Karpas-422 (cell line): ENCODE measurements around the gene MS4A4A. TPM values are rescaled to one million over a fixed set of nuclear protein-coding genes. Genes with fewer than 3 reads are reported as not detected.
A peak's percentile ranks its signal among the peaks of the same experiment; 100 is the strongest.

Experiments used
- DNase-seq: peaks from one replicate; pipeline ENCODE4 v3.0.0-alpha.2; 2015
- H2AFZ ChIP-seq: fragments of 200-600 bp; sonication (generic); 2 replicates; pipeline ENCODE4 v1.6.1; 2014; ENCODE audit warnings: antibody characterized with exemption, low read length, mixed read lengths
- H3K27ac ChIP-seq: fragments of 200-600 bp; sonication (generic); 2 replicates; pipeline ENCODE4 v1.5.1; 2014; ENCODE audit warnings: mild to moderate bottlenecking, low read length, moderate library complexity
- H3K27me3 ChIP-seq: fragments of 200-600 bp; sonication (generic); 2 replicates; pipeline ENCODE4 v1.6.1; 2014; ENCODE audit warnings: low read length, mixed read lengths
- H3K36me3 ChIP-seq: fragments of 200-600 bp; sonication (generic); 2 replicates; pipeline ENCODE4 v1.6.1; 2014; ENCODE audit warnings: low read length, mixed read lengths; ENCODE audit not compliant: insufficient read depth
- H3K4me1 ChIP-seq: fragments of 200-600 bp; sonication (generic); 2 replicates; pipeline ENCODE4 v1.6.1; 2014; ENCODE audit warnings: mild to moderate bottlenecking, low read length, mixed read lengths
- H3K4me2 ChIP-seq: fragments of 200-600 bp; sonication (generic); 2 replicates; pipeline ENCODE4 v1.6.1; 2014; ENCODE audit warnings: low read length, low read depth, mild to moderate bottlenecking; ENCODE audit not compliant: poor library complexity, severe bottlenecking
- H3K4me3 ChIP-seq: fragments of 200-600 bp; sonication (generic); 2 replicates; pipeline ENCODE4 v1.5.1; 2014; ENCODE audit warnings: mild to moderate bottlenecking, antibody characterized with exemption, low read length, mixed read lengths
- H3K79me2 ChIP-seq: fragments of 200-600 bp; sonication (generic); 2 replicates; pipeline ENCODE4 v1.6.1; 2014; ENCODE audit warnings: mild to moderate bottlenecking, low read length, mixed read lengths
- H3K9ac ChIP-seq: fragments of 200-600 bp; sonication (generic); 2 replicates; pipeline ENCODE4 v1.6.0; 2014; ENCODE audit warnings: low read length
- H3K9me2 ChIP-seq: fragments of 200-600 bp; sonication (generic), shearing (Covaris generic); replicated peaks from 2 replicates; pipeline ENCODE4 v1.6.0; 2014; ENCODE audit warnings: mild to moderate bottlenecking, low read length, moderate library complexity; ENCODE audit not compliant: insufficient read depth
- H3K9me3 ChIP-seq: fragments of 300-700, 200-600 bp; sonication (generic); 2 replicates; pipeline ENCODE4 v1.6.1; 2014; ENCODE audit warnings: low read length, mixed read lengths
- H4K20me1 ChIP-seq: fragments of 200-600 bp; sonication (generic); 2 replicates; pipeline ENCODE4 v1.6.1; 2014; ENCODE audit warnings: mild to moderate bottlenecking, antibody characterized with exemption, low read length, low read depth; ENCODE audit not compliant: insufficient read depth
- total RNA-seq: library from RNA; depleted of rRNA; stranded (reverse); fragments of >200 nt; shearing (Covaris generic); gene quantifications from 2 replicates; pipeline ENCODE4 v1.2.3, GENCODE V29; 2014; ENCODE audit warnings: low replicate concordance; rRNA removed

MS4A4A gene
- total RNA-seq, 1 experiment from 2014 or later = not detected

DNA sequence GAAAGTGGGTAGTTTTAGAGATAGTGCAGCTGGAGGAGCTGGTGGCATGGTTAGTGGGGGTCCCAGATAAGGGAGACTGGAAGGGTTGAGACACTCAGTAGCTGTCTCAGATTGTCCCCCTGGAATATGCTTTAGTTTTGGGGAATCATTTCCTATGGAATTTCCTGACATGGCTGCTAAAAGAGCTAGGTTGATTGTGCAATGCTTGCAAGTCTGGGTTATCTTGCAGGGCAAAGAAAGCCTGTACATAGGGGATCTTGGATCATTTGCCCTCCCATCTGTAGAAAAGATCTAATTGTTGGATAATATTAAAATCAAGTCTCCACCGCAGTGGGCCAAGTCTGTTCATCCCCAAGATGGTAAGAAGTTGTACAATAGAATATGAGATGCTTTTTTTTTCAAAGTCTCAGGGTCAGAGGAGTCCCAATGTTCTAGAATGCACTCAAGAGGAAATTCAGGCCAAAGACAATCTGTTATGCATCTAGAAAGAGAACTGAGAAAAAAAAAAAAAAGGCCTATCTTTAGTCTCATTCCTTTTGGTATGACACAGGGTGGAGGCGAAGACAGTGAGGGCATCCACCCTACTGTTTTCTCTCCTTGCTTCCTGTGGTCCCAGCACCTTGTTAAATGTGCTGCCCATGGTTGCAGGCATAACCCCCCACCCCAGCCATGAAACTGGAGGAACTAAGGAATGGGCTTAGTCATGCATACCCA is 66.8 kb downstream of the MS4A4A start:
- Histone ChIP-seq H3K27ac (no peak overlapping the region), H3K9me3 (no peaks in the 10 kb centered on the region), H4K20me1 (no peaks in the 10 kb centered on the region), H3K27me3 (no peaks in the 10 kb centered on the region), H3K79me2 (no peaks in the 10 kb centered on the region), H3K9me2 (no peaks in the 10 kb centered on the region), H3K36me3 (no peaks in the 10 kb centered on the region), H2AFZ (no peak overlapping the region), H3K4me1 (peaks cover 3% of the 10 kb centered on the region; the same call in 1 of the 2 replicates), H3K9ac (no peak overlapping the region), H3K4me3 (no peak overlapping the region), H3K4me2 (no peak overlapping the region)
- DNase-seq = no peak

DNA sequence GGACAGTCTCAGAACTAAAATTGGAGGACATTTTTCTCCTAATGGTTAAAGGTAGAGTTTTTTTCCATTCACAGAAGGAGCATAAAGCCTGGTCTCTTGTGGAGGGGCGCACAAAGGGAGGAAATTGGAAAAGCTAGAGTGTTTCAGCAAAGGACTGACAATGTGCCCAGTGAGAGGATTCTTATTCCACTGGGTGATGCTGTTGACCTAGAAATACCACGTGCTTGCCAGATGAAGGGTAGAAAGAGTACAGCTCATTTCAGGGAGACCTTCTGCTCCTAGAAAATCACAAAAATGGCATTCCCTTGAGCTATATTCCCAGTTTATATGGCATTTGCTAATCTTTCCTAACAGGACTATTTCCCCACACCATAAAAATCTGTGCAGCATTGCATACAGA is 67.7 kb downstream of the MS4A4A start:
- H3K9me3 ChIP-seq = no peaks in the 10 kb centered on the region
- H3K36me3 ChIP-seq = no peaks in the 10 kb centered on the region
- no peak overlapping the region for H3K9ac ChIP-seq
- H3K79me2 ChIP-seq = no peaks in the 10 kb centered on the region
- no peaks in the 10 kb centered on the region for H3K4me1 ChIP-seq
- DNase-seq = peak; percentile 68
- H3K9me2 ChIP-seq = no peaks in the 10 kb centered on the region
- no peak overlapping the region for H3K27ac ChIP-seq
- H3K4me3 ChIP-seq = no peak overlapping the region
- H3K27me3 ChIP-seq = no peaks in the 10 kb centered on the region
- no peaks in the 10 kb centered on the region for H4K20me1 ChIP-seq
- H2AFZ ChIP-seq = no peak overlapping the region
- H3K4me2 ChIP-seq = no peak overlapping the region

DNA sequence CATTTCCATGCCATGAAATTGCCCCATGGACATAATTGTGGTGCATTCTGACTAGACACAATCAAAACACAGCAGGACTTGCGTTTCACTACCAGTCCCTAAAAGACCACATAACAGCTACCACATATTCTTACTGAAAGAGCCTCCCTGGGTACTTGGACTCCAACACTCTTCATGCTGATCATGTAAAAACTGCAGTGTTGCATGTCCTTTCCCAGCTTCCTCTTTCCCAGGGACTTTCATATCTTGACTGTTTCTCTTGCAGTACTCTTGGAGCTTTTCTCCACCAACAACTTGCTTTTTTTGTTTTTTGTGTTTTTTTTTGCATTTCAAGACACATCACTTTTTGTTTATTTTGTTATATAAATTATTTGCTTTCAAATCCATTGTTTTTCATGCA is 69.5 kb downstream of the MS4A4A start:
- H4K20me1 ChIP-seq = no peaks in the 10 kb centered on the region
- H3K4me2 ChIP-seq = no peak overlapping the region
- DNase-seq = no peak
- H3K4me3 ChIP-seq = no peak overlapping the region
- no peak overlapping the region for H2AFZ ChIP-seq
- no peaks in the 10 kb centered on the region for H3K27me3 ChIP-seq
- H3K9me3 ChIP-seq = no peaks in the 10 kb centered on the region
- no peak overlapping the region for H3K9ac ChIP-seq
- H3K27ac ChIP-seq = no peak overlapping the region
- H3K36me3 ChIP-seq = no peaks in the 10 kb centered on the region
- H3K9me2 ChIP-seq = no peaks in the 10 kb centered on the region
- no peaks in the 10 kb centered on the region for H3K79me2 ChIP-seq
- no peaks in the 10 kb centered on the region for H3K4me1 ChIP-seq

DNA sequence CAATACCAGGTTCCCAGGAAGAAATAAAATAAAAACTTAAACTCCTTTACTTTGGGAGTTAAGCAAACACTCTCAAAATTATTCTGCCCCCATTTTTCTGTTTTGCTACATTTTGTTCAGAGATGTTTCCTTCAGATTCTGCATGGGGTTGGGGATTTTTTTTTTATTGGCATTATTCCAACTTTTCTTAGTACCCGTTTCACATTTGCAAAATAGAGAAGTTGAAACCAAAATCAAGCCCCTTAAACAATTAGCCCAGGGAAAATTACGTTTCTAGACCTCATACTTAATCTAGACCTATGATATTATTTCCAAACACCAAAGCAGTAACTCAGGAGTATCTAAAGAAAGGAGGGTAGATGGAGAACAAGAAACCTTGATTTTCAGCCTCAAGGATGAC is 77.3 kb downstream of the MS4A4A start:
- 0 out of 2 replicates have a peak overlapping the region, but pooled peaks have one; percentile 9 for H3K27ac ChIP-seq

More for the DNA sequence above, 77.3 kb downstream of the MS4A4A start:
- Histone ChIP-seq H3K79me2 (no peaks in the 10 kb centered on the region), H3K9me3 (peaks cover 3% of the 10 kb centered on the region; the same call in 1 of the 2 replicates), H3K27me3 (no peaks in the 10 kb centered on the region), H3K9ac (no peak overlapping the region), H3K9me2 (no peaks in the 10 kb centered on the region), H4K20me1 (no peaks in the 10 kb centered on the region), H3K4me3 (no peak overlapping the region), H3K4me2 (peak overlapping the region; percentile 45), H3K36me3 (no peaks in the 10 kb centered on the region; the same call in 1 of the 2 replicates), H2AFZ (peak overlapping the region; percentile 58; the same call in 1 of the 2 replicates), H3K4me1 (peaks cover 14% of the 10 kb centered on the region)
- peak; percentile 77 for DNase-seq

Other genes starting within 250 kb of the MS4A4A start
- gene OOSP2, start 240.3 kb upstream of the MS4A4A start, total RNA-seq = not detected in 2 replicates
- gene MS4A3, start 224.0 kb upstream of the MS4A4A start, total RNA-seq = not detected in 2 replicates
- gene MS4A2, start 192.0 kb upstream of the MS4A4A start, total RNA-seq = not detected in 2 replicates
- gene MS4A6A, start 97.6 kb upstream of the MS4A4A start, total RNA-seq = not detected in 2 replicates
- gene MS4A4E, start 37.5 kb upstream of the MS4A4A start, total RNA-seq = not detected in 2 replicates
- not detected in 2 replicates for gene MS4A6E, start 46.6 kb downstream of the MS4A4A start, total RNA-seq
- gene MS4A7, start 97.9 kb downstream of the MS4A4A start, total RNA-seq = 2.7 and 12.1 TPM in 2 replicates
- 0.65 and 1.3 TPM in 2 replicates for gene MS4A14, start 115.8 kb downstream of the MS4A4A start, total RNA-seq
- not detected in 2 replicates for gene MS4A5, start 148.9 kb downstream of the MS4A4A start, total RNA-seq
- 434 and 1,078 TPM in 2 replicates for gene MS4A1, start 175.2 kb downstream of the MS4A4A start, total RNA-seq
- gene MS4A12, start 212.1 kb downstream of the MS4A4A start, total RNA-seq = 6.3 and 8.2 TPM in 2 replicates
- 0.25 TPM in 1 of 2 replicates, not detected in the other for gene MS4A13, start 234.7 kb downstream of the MS4A4A start, total RNA-seq